HEK293 (cell line): Measurements from ENCODE around the gene OSCP1.

Source experiments
- HOXC10 ChIP-seq: sonication (generic); formaldehyde crosslinking; IDR thresholded peaks from 2 replicates; pipeline ENCODE4 v1.8.1; 2023; ENCODE audit warnings: mild to moderate bottlenecking, missing genetic modification reagents
- KLF16 ChIP-seq: fragments of 450-650 bp; formaldehyde crosslinking; IDR thresholded peaks from 2 replicates; pipeline ENCODE4 v1.5.1; 2017; ENCODE audit warnings: missing biosample characterization, missing genetic modification characterization
- KLF9 ChIP-seq: fragments of 450-650 bp; formaldehyde crosslinking; IDR thresholded peaks from 2 replicates; pipeline ENCODE4 v1.5.1; 2016; ENCODE audit warnings: missing biosample characterization, missing genetic modification characterization, low read depth
- MZF1 ChIP-seq: fragments of 450-650 bp; formaldehyde crosslinking; IDR thresholded peaks from 2 replicates; pipeline ENCODE4 v1.5.1; 2017; ENCODE audit warnings: missing biosample characterization, missing genetic modification characterization, borderline replicate concordance
- PBX3 ChIP-seq: sonication (generic); formaldehyde crosslinking; IDR thresholded peaks from 2 replicates; pipeline ENCODE4 v1.8.1; 2022; ENCODE audit warnings: mild to moderate bottlenecking, moderate library complexity, missing genetic modification reagents
- PRDM1 ChIP-seq: fragments of 450-650 bp; formaldehyde crosslinking; IDR thresholded peaks from 2 replicates; pipeline ENCODE4; 2016; ENCODE audit warnings: missing biosample characterization, missing genetic modification characterization
- SETDB1 ChIP-seq: IDR thresholded peaks from one replicate; pipeline ENCODE4 v1.6.1; 2017; ENCODE audit warnings: mild to moderate bottlenecking, low read length, moderate library complexity, mixed read lengths; ENCODE audit not compliant: insufficient read length
- TRIM28 ChIP-seq: IDR thresholded peaks from 2 replicates; pipeline ENCODE4 v1.6.1; 2011; ENCODE audit warnings: low read length, control low read depth, borderline replicate concordance
- ZBTB10 ChIP-seq: fragments of 450-650 bp; formaldehyde crosslinking; IDR thresholded peaks from 2 replicates; pipeline ENCODE4 v1.5.1; 2016; ENCODE audit warnings: missing biosample characterization, missing genetic modification characterization
- ZBTB20 ChIP-seq: fragments of 450-650 bp; formaldehyde crosslinking; IDR thresholded peaks from 2 replicates; pipeline ENCODE4 v1.5.1; 2016; ENCODE audit warnings: missing biosample characterization, missing genetic modification characterization
- ZBTB26 ChIP-seq: fragments of 450-650 bp; formaldehyde crosslinking; optimal IDR thresholded peaks from 2 replicates; pipeline ENCODE3; 2016; ENCODE audit warnings: missing biosample characterization, mild to moderate bottlenecking, missing genetic modification characterization
- ZBTB8A ChIP-seq: fragments of 450-650 bp; formaldehyde crosslinking; IDR thresholded peaks from 2 replicates; pipeline ENCODE4 v1.5.1; 2016; ENCODE audit warnings: missing biosample characterization, missing genetic modification characterization
- ZNF114 ChIP-seq: fragments of 450-650 bp; formaldehyde crosslinking; IDR thresholded peaks from 2 replicates; pipeline ENCODE4 v1.5.0; 2017; ENCODE audit warnings: missing biosample characterization, missing genetic modification characterization
- ZNF138 ChIP-seq: fragments of 450-650 bp; formaldehyde crosslinking; IDR thresholded peaks from 2 replicates; pipeline ENCODE4 v1.5.1; 2016; ENCODE audit warnings: missing biosample characterization, missing genetic modification characterization, borderline replicate concordance
- ZNF155 ChIP-seq: fragments of 450-650 bp; formaldehyde crosslinking; IDR thresholded peaks from 2 replicates; pipeline ENCODE4 v1.5.1; 2016; ENCODE audit warnings: missing biosample characterization, missing genetic modification characterization
- ZNF16 ChIP-seq: fragments of 450-650 bp; formaldehyde crosslinking; IDR thresholded peaks from 2 replicates; pipeline ENCODE4 v1.5.1; 2016; ENCODE audit warnings: low read depth, missing biosample characterization, missing genetic modification characterization
- ZNF174 ChIP-seq: fragments of 450-650 bp; formaldehyde crosslinking; IDR thresholded peaks from 2 replicates; pipeline ENCODE4 v1.5.0; 2017; ENCODE audit warnings: missing biosample characterization, mild to moderate bottlenecking, missing genetic modification characterization
- ZNF354C ChIP-seq: fragments of 450-650 bp; formaldehyde crosslinking; IDR thresholded peaks from 2 replicates; pipeline ENCODE4 v1.5.1; 2016; ENCODE audit warnings: missing biosample characterization, missing genetic modification characterization, low read depth, borderline replicate concordance
- ZNF416 ChIP-seq: fragments of 450-650 bp; formaldehyde crosslinking; IDR thresholded peaks from 2 replicates; pipeline ENCODE4 v1.5.1; 2016; ENCODE audit warnings: missing biosample characterization, missing genetic modification characterization
- ZNF501 ChIP-seq: fragments of 450-650 bp; formaldehyde crosslinking; IDR thresholded peaks from 2 replicates; pipeline ENCODE4 v1.5.1; 2016; ENCODE audit warnings: missing biosample characterization, missing genetic modification characterization
- ZNF560 ChIP-seq: fragments of 450-650 bp; formaldehyde crosslinking; IDR thresholded peaks from 2 replicates; pipeline ENCODE4 v1.5.1; 2017; ENCODE audit warnings: missing biosample characterization, missing genetic modification characterization, borderline replicate concordance
- ZNF596 ChIP-seq: fragments of 450-650 bp; IDR thresholded peaks from 2 replicates; pipeline ENCODE4 v1.5.0; 2018; ENCODE audit warnings: missing biosample characterization, mild to moderate bottlenecking, missing genetic modification characterization, moderate library complexity
- ZNF626 ChIP-seq: fragments of 450-650 bp; sonication (Bioruptor Pico); formaldehyde crosslinking; IDR thresholded peaks from 2 replicates; pipeline ENCODE4 v1.5.1; 2018; ENCODE audit warnings: missing biosample characterization, missing genetic modification characterization, inconsistent platforms
- ZNF830 ChIP-seq: fragments of 450-650 bp; IDR thresholded peaks from 2 replicates; pipeline ENCODE4 v1.5.0; 2018; ENCODE audit warnings: missing biosample characterization, missing genetic modification characterization, low read depth, mild to moderate bottlenecking, moderate library complexity
- ZSCAN4 ChIP-seq: fragments of 450-650 bp; formaldehyde crosslinking; IDR thresholded peaks from 2 replicates; pipeline ENCODE4 v1.5.1; 2017; ENCODE audit warnings: missing biosample characterization, missing genetic modification characterization
- ZSCAN5A ChIP-seq: fragments of 450-650 bp; formaldehyde crosslinking; IDR thresholded peaks from 2 replicates; pipeline ENCODE4 v1.5.1; 2016; ENCODE audit warnings: missing biosample characterization, missing genetic modification characterization
- TF ChIP-seq, protein P1 (sequence below): fragments of 450-650 bp; formaldehyde crosslinking; IDR thresholded peaks from 2 replicates; pipeline ENCODE4 v1.5.1; 2016; ENCODE audit warnings: missing biosample characterization, missing genetic modification characterization
- TF ChIP-seq, protein P2 (sequence below): fragments of 450-650 bp; formaldehyde crosslinking; IDR thresholded peaks from 2 replicates; pipeline ENCODE4 v1.5.1; 2017; ENCODE audit warnings: missing biosample characterization, missing genetic modification characterization

OSCP1 gene

DNA sequence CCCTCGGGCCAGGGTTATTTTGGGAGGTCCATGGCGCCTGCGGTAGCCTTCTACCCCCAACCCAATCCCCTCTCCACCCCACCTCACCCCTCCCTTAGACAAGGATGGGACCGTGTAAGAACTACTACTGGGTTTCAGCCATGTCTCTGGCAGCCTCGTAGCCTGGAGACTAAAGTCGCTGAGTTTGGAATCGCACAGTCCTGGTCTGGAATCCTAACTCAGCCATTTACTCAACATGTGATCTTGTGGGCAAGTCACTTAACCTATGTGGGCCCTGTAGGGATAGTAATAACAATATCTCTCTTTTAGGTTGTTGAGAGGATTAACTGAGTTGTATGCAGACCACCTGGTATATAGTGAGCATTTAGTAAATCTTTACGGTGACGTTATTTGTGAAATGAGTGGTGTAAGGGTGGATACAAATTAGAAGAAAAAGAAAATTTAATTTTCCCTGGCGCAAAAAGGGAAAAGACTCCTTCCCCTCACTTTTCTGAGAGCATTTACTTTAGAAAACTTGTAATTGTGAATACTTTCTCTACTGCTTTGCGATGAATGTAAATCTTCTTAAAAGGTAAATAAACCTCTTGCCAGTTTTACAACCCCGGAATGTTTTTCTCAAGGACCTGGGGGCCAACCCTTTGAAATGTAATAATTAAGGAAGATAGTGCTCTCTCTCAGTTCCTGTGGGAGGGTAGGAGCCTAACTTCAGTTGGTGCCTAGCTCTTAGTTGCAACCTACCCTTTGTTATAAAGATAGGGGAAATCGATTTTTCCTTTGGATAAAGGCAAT lies 14.5 kb upstream of the OSCP1 start (continued):
- TF ChIP-seq ZBTB26 (tag by site-specific recombination) = peak; percentile 43
- TF ChIP-seq ZSCAN5A (tag by site-specific recombination) = no peak
- no peak for TF ChIP-seq KLF16 (tag by site-specific recombination)
- no peak for TF ChIP-seq ZNF416 (tag by site-specific recombination)
- TF ChIP-seq ZNF501 = no peak
- no peak for TF ChIP-seq ZNF560
- no peak; the same call in 1 of the 2 replicates for TF ChIP-seq MZF1 (tag by site-specific recombination)
- peak; percentile 71 for TF ChIP-seq ZBTB20 (tag by site-specific recombination)
- no peak for TF ChIP-seq ZNF138 (tag by site-specific recombination)
- no peak for TF ChIP-seq ZNF626 (tag by site-specific recombination)
- no peak for TF ChIP-seq KLF9 (tag by site-specific recombination)
- TF ChIP-seq, protein P1, sequence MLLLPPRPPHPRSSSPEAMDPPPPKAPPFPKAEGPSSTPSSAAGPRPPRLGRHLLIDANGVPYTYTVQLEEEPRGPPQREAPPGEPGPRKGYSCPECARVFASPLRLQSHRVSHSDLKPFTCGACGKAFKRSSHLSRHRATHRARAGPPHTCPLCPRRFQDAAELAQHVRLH (tag by site-specific recombination) = no peak; the same call in 1 of the 2 replicates
- no peak for TF ChIP-seq ZNF830
- no peak for TF ChIP-seq ZNF114
- TF ChIP-seq ZBTB8A (tag by site-specific recombination) = no peak; the same call in 1 of the 2 replicates
- TF ChIP-seq HOXC10 = no peak
- TF ChIP-seq ZNF596 (tag by site-specific recombination) = peak; percentile 56; the same call in 1 of the 2 replicates
- peak; percentile 0; the same call in 1 of the 2 replicates for TF ChIP-seq TRIM28
- TF ChIP-seq, protein P2, sequence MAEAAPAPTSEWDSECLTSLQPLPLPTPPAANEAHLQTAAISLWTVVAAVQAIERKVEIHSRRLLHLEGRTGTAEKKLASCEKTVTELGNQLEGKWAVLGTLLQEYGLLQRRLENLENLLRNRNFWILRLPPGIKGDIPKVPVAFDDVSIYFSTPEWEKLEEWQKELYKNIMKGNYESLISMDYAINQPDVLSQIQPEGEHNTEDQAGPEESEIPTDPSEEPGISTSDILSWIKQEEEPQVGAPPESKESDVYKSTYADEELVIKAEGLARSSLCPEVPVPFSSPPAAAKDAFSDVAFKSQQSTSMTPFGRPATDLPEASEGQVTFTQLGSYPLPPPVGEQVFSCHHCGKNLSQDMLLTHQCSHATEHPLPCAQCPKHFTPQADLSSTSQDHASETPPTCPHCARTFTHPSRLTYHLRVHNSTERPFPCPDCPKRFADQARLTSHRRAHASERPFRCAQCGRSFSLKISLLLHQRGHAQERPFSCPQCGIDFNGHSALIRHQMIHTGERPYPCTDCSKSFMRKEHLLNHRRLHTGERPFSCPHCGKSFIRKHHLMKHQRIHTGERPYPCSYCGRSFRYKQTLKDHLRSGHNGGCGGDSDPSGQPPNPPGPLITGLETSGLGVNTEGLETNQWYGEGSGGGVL (tag by site-specific recombination) = no peak
- TF ChIP-seq ZBTB10 (tag by site-specific recombination) = peak; percentile 5; the same call in 1 of the 2 replicates
- TF ChIP-seq ZSCAN4 (tag by site-specific recombination) = no peak
- TF ChIP-seq SETDB1 = no peak
- TF ChIP-seq PBX3 (CRISPR knock-in tag) = no peak
- TF ChIP-seq PRDM1 (tag by site-specific recombination) = peak; percentile 93
- TF ChIP-seq ZNF174 (tag by site-specific recombination) = no peak
- TF ChIP-seq ZNF16 (tag by site-specific recombination) = no peak
- no peak for TF ChIP-seq ZNF354C (tag by site-specific recombination)
- TF ChIP-seq ZNF155 (tag by site-specific recombination) = no peak
